ENCODE results near the gene COX10.

DNA sequence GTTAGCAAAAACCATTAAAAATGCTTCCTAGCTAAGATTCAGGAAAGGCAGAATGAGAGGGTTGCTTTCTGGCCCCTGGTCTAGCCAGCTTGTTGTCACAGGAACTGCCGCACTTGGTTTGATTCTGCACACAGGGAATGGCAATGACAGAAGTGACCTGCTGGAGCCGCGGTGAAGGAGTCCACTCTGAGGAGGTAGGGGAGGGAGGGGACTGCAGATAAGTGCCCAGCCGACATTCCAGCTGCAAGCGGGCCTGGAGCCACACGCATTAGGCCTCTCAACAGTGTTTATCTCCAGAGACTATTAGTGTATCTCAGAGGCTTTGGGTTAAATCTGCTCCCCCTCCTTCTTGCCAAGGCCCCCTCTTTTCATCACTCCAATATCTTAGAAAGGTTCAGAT lies 128.7 kb downstream of the COX10 start:
- TF ChIP-seq CTCF (optimal IDR thresholded peaks at IDR 0.05 in 1 of 3, IDR thresholded peaks at IDR 0.05 in 1 of 3, conservative IDR thresholded peaks at IDR 0.05 in 1 of 3; ENCODE audit: extremely low read depth in 1 of 3, insufficient read depth in 2 of 3, low read length in 3 of 3): no peak
- no peak for TF ChIP-seq EZH2 (IDR thresholded peaks at IDR 0.05; ENCODE audit: low read length)

All from keratinocyte (primary cell).